Measurements from ENCODE around the gene PRR23E.

- no peak for TF ChIP-seq CTCF (IDR thresholded peaks at IDR 0.05)
- no peak for TF ChIP-seq POLR2A (IDR thresholded peaks at IDR 0.05)
Observed at GRCh38 chr3:127183931-127184869, 8.7 kb upstream of the PRR23E start.
